SW 1271 (cell line): ENCODE data around the gene NFAM1.

ENCODE experiments used
- DNase-seq, 2 experiments: peaks; one replicate each; lab custom pipeline; 2025; lab: John Stamatoyannopoulos, UW

NFAM1 gene

DNA sequence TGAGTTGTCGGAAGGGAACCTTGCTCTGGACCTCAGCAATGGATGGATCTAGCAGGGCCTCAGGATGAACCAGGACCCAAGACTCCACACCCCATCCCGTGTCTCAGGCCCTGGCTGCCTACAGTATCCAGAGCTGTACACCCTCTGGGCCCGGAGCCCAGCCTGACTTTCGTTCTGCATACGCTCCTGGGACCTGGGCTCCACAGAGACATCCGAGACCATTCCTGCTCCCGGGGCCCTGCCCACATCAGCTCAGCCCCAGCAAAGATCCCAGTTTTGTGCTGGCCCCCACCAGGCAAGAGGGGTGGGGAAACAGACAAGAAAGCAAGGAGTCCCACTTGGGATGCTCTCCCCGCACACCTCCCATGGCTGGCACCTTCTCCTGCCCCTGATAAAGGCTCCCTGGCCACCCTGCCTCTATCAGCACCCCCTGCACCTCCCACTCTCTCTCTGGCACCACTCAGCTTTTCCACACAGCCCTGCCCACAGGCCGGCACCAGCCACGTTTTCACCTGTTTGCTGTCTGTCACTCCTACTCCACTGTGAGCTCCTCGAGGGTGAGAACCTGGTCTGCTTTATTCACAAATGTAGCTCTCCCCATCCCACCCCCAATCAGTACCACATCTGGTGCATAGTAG is 97.2 kb downstream of the NFAM1 start:
- no peak for DNase-seq

GRCh38 chr22:42333544-42333943 is 98.7 kb downstream of the NFAM1 start:
- DNase-seq: no peak

DNA sequence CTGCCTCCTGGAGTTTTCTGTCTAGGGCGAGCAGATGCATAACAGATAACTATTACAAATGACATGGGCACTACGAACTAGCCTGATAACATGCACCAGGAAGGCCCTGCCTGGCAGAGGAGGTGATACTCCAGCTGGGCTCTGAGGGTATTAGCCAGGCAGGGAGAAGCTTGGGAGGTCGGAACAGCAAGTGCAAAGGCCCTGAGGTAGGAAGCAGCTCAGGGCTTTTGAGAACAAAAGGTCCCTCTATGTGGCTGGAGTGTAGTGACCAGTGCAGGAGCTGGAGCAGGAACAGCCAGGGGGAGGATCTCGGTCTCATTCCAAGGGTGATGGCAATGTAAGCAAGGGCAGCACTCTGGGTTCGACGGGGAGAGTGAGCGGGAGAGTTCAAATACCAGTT is 100.1 kb downstream of the NFAM1 start:
- no peak for DNase-seq

DNA sequence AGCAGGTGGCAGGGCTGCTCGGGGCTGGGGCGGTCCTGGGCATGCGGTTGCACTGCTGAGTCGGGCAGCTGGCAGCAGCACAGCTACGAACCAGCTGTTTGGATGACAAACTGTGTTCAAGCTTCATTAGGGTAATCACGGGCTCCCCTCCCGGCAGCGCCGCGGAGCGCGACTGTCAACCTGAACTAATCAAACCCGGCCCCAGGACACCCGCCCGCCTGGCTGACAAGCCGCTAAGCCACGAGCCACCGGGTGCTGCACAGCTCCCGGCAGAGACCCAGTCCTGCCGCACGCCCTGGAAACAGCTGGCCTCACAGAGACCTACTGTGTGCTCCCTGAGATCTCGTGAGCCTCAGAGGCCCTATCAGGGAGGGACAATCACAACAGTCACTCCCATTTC is 101.2 kb downstream of the NFAM1 start:
- DNase-seq: no peak
